Sigmoid colon (tissue), 4 donors: ENCODE results near the gene ACTN4.

Source experiments
- EP300 ChIP-seq, 4 donors: sonication (generic); formaldehyde crosslinking; IDR thresholded peaks; one replicate each; pipeline ENCODE4 v1.6.1; 2017; ENCODE audit warnings: antibody characterized with exemption in 4 of 4
- TF ChIP-seq, protein P1 (sequence below), 4 experiments: fragments of 450-650 bp in 3 of 4; fragments of 200-600 bp in 1 of 4; IDR thresholded peaks; one replicate each; pipeline ENCODE4 v1.5.1; 2016 to 2019; ENCODE audit warnings: antibody characterized with exemption in 4 of 4, mild to moderate bottlenecking in 3 of 4, moderate library complexity in 2 of 4

GRCh38 chr19:38709119-38709518, 61.7 kb downstream of the ACTN4 start:
- TF ChIP-seq, protein P1, sequence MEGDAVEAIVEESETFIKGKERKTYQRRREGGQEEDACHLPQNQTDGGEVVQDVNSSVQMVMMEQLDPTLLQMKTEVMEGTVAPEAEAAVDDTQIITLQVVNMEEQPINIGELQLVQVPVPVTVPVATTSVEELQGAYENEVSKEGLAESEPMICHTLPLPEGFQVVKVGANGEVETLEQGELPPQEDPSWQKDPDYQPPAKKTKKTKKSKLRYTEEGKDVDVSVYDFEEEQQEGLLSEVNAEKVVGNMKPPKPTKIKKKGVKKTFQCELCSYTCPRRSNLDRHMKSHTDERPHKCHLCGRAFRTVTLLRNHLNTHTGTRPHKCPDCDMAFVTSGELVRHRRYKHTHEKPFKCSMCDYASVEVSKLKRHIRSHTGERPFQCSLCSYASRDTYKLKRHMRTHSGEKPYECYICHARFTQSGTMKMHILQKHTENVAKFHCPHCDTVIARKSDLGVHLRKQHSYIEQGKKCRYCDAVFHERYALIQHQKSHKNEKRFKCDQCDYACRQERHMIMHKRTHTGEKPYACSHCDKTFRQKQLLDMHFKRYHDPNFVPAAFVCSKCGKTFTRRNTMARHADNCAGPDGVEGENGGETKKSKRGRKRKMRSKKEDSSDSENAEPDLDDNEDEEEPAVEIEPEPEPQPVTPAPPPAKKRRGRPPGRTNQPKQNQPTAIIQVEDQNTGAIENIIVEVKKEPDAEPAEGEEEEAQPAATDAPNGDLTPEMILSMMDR (IDR thresholded peaks at IDR 0.05) = no peak
- TF ChIP-seq EP300 (IDR thresholded peaks at IDR 0.05) = no peak
